ENCODE data around the gene ZBTB20. TPM values are rescaled to one million over a fixed set of nuclear protein-coding genes. Genes with fewer than 3 reads are reported as not detected.

ZBTB20 gene
- polyA plus RNA-seq, 3 donors = 1.3 to 3.2 (median 2.0) TPM

- Mint-ChIP-seq H3K27ac (no peak overlapping the region), H3K4me3 (no peak overlapping the region), H3K9me3 (peaks cover 0 to 2% (median 0%) of the 10 kb centered on the region in 7 donors), H3K27me3 (ENCODE audit: low read depth in 3 of 3) (no peaks in the 10 kb centered on the region), H3K4me1 (no peaks in the 10 kb centered on the region), H3K36me3 (no peaks in the 10 kb centered on the region)
- H3K4me3 ChIP-seq (replicated peaks in 1 of 3; ENCODE audit: low read depth in 2 of 3, low read length in 3 of 3) = no peak overlapping the region
- H3K27ac ChIP-seq (ENCODE audit: low read depth in 1 of 2, low read length in 2 of 2) = no peak overlapping the region
- H3K27me3 ChIP-seq (ENCODE audit: control insufficient read depth in 2 of 2, insufficient read depth in 2 of 2, low read length in 2 of 2) = no peaks in the 10 kb centered on the region
- intact Hi-C loops (cut with micrococcal nuclease) = no loop called here
- no peak overlapping the region for H3K4me2 ChIP-seq (replicated peaks; ENCODE audit: extremely low read depth, low read length, poor library complexity, severe bottlenecking)
- no peaks in the 10 kb centered on the region for H3K9me3 ChIP-seq (replicated peaks in 1 of 2; ENCODE audit: control insufficient read depth in 1 of 2, insufficient read depth in 1 of 2, low read length in 2 of 2)
- WGBS (ENCODE audit: insufficient coverage) = 62% methylated on average over 2 of the region's 3 CpGs
- no peak for TF ChIP-seq CTCF (IDR thresholded peaks at IDR 0.05)
- no peaks in the 10 kb centered on the region for H3K79me2 ChIP-seq (ENCODE audit: insufficient read depth, low read length)
- no peaks in the 10 kb centered on the region for H3K36me3 ChIP-seq (replicated peaks in 1 of 2; ENCODE audit: control insufficient read depth in 1 of 2, insufficient read depth in 2 of 2, low read length in 2 of 2)
- no peak overlapping the region for H2AFZ ChIP-seq (ENCODE audit: insufficient read depth, low read depth, low read length, poor library complexity, severe bottlenecking)
- H3K9ac ChIP-seq (ENCODE audit: insufficient read depth, low read length, poor library complexity, severe bottlenecking) = no peak overlapping the region
- H4K20me1 ChIP-seq (ENCODE audit: insufficient read depth, low read length) = no peaks in the 10 kb centered on the region
- peak; percentile 3 to 52 (median 44) for DNase-seq
- H3K4me1 ChIP-seq (ENCODE audit: control insufficient read depth in 1 of 2, insufficient read depth in 2 of 2, low read length in 2 of 2) = no peaks in the 10 kb centered on the region
Measured at GRCh38 chr3:114519415-114519814, 627.7 kb downstream of the ZBTB20 start.

- H2AFZ ChIP-seq (ENCODE audit: insufficient read depth, low read depth, low read length, poor library complexity, severe bottlenecking) = no peak overlapping the region
- no CpG with 5 or more reads among the region's 1 CpG for WGBS (ENCODE audit: insufficient coverage)
- no peak overlapping the region for H3K4me2 ChIP-seq (replicated peaks; ENCODE audit: extremely low read depth, low read length, poor library complexity, severe bottlenecking)
- H3K27me3 ChIP-seq (ENCODE audit: control insufficient read depth in 2 of 2, insufficient read depth in 2 of 2, low read length in 2 of 2) = no peaks in the 10 kb centered on the region
- intact Hi-C loops (cut with micrococcal nuclease) = no loop called here
- H3K27me3 Mint-ChIP-seq (ENCODE audit: low read depth in 3 of 3) = no peaks in the 10 kb centered on the region
- no peak overlapping the region for H3K27ac Mint-ChIP-seq
- no peak overlapping the region for H3K4me3 Mint-ChIP-seq
- H3K79me2 ChIP-seq (ENCODE audit: insufficient read depth, low read length) = no peaks in the 10 kb centered on the region
- no peak overlapping the region for H3K4me3 ChIP-seq (replicated peaks in 1 of 3; ENCODE audit: low read depth in 2 of 3, low read length in 3 of 3)
- no peak for TF ChIP-seq CTCF (IDR thresholded peaks at IDR 0.05)
- H3K4me1 ChIP-seq (ENCODE audit: control insufficient read depth in 1 of 2, insufficient read depth in 2 of 2, low read length in 2 of 2) = no peaks in the 10 kb centered on the region
- H3K9me3 Mint-ChIP-seq = peaks cover 0 to 2% (median 0%) of the 10 kb centered on the region in 7 donors
- DNase-seq = no peak
- H4K20me1 ChIP-seq (ENCODE audit: insufficient read depth, low read length) = no peaks in the 10 kb centered on the region
- H3K27ac ChIP-seq (ENCODE audit: low read depth in 1 of 2, low read length in 2 of 2) = no peak overlapping the region
- H3K9ac ChIP-seq (ENCODE audit: insufficient read depth, low read length, poor library complexity, severe bottlenecking) = no peak overlapping the region
- no peaks in the 10 kb centered on the region for H3K4me1 Mint-ChIP-seq
- no peaks in the 10 kb centered on the region for H3K36me3 ChIP-seq (replicated peaks in 1 of 2; ENCODE audit: control insufficient read depth in 1 of 2, insufficient read depth in 2 of 2, low read length in 2 of 2)
- no peaks in the 10 kb centered on the region for H3K36me3 Mint-ChIP-seq
- no peaks in the 10 kb centered on the region for H3K9me3 ChIP-seq (replicated peaks in 1 of 2; ENCODE audit: control insufficient read depth in 1 of 2, insufficient read depth in 1 of 2, low read length in 2 of 2)
Measured at GRCh38 chr3:114518206-114518808, 628.8 kb downstream of the ZBTB20 start.

Measured in CD14-positive monocyte (primary cell).